Measurements from ENCODE around the gene PROC.

DNA sequence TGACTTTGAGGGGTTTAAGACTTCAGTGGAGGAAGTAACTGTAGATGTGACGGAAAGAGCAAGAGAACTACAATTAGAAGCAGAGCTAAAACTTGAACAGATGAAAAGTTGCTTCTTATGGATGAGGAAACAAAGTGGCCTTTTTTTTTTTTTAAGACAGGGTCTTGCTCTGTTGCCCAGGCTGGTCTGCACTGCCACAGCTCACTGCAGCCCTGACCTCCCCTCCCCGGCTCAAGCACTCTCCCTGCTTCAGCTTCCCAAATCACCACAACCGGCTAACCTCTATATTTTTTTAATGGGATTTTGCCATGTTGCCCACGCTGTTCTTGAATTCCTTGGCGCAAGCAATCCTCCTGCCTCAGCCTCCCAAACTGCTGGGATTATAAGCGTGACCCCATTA, 33.7 kb upstream of the PROC start:
- TF ChIP-seq CTCF (conservative IDR thresholded peaks at IDR 0.05 in 1 of 2, IDR thresholded peaks at IDR 0.05 in 1 of 2; ENCODE audit: low read depth in 1 of 2, low read length in 2 of 2) (no peak), EZH2 (IDR thresholded peaks at IDR 0.05; ENCODE audit: low read length, missing control alignments) (no peak)
